Kidney (tissue), 14 donors: Measurements from ENCODE around the gene RNASEH2A. TPM values are rescaled to one million over a fixed set of nuclear protein-coding genes. Genes with fewer than 3 reads are reported as not detected.

Source experiments
- DNase-seq, 5 donors: peaks; one replicate each; pipeline ENCODE4 v3.0.0-alpha.2; 2013 to 2020
- FAIRE-seq: peaks from 2 replicates; lab custom pipeline; 2012; peaks lifted over from hg19 to GRCh38; lab: Jason Lieb, UNC
- H3K27ac ChIP-seq, 2 donors: one replicate each; pipeline ENCODE4 v1.7.0; 2013; ENCODE audit warnings: low read depth in 2 of 2, low read length in 2 of 2, inconsistent platforms in 1 of 2
- H3K27me3 ChIP-seq: one replicate; pipeline ENCODE4 v1.7.1; 2013; ENCODE audit warnings: low read length, inconsistent platforms; ENCODE audit not compliant: control insufficient read depth, insufficient read depth
- H3K36me3 ChIP-seq, 3 donors: one replicate each; pipeline versions ENCODE4 v1.7.0 to v1.7.1; 2013; ENCODE audit warnings: low read length in 3 of 3, control low read depth in 1 of 3, inconsistent platforms in 1 of 3; ENCODE audit not compliant: insufficient read depth in 3 of 3, control insufficient read depth in 2 of 3
- H3K4me1 ChIP-seq, 3 donors: one replicate each; pipeline versions ENCODE4 v1.7.0 to v1.7.1; 2013; ENCODE audit warnings: low read length in 3 of 3, inconsistent platforms in 1 of 3, low read depth in 1 of 3; ENCODE audit not compliant: control insufficient read depth in 2 of 3, insufficient read depth in 2 of 3
- H3K4me3 ChIP-seq, 3 donors: one replicate each; pipeline versions ENCODE4 v1.7.0 to v1.8.1; 2013; ENCODE audit warnings: low read length in 3 of 3, control low read depth in 1 of 3, inconsistent platforms in 1 of 3
- H3K9ac ChIP-seq, 3 donors: one replicate each; pipeline versions ENCODE4 v1.7.0 to v1.7.1; 2013; ENCODE audit warnings: low read length in 3 of 3, control low read depth in 1 of 3, inconsistent platforms in 1 of 3
- H3K9me3 ChIP-seq, 3 donors: one replicate each; pipeline versions ENCODE4 v1.7.0 to v1.7.1; 2013; ENCODE audit warnings: low read length in 3 of 3, control low read depth in 1 of 3, inconsistent platforms in 1 of 3; ENCODE audit not compliant: control insufficient read depth in 2 of 3, insufficient read depth in 1 of 3
- intact Hi-C: fragments of 100-400 bp; cut with DNase I; formaldehyde crosslinking; loops from one replicate; pipeline ENCODE4 v1.11.1; 2022
- polyA plus RNA-seq: library from polyadenylated mRNA; stranded (reverse); fragments of 350-450 nt; fragmentation: Illumina TruSeq; extraction: RNeasy Lipid Tissue Mini Kit (QIAGEN cat#74804); gene quantifications from one replicate; pipeline ENCODE4 v1.2.3, GENCODE V29; 2014; ENCODE audit warnings: low read depth, low replicate concordance; ENCODE audit not compliant: insufficient read depth
- total RNA-seq: library from RNA; stranded (reverse); fragmentation: NEBNext Ultra II Directional; extraction: Animal tissue kit (Norgen Biotek cat#: 25700); gene quantifications from one replicate; pipeline ENCODE4 v1.2.1, GENCODE V29; 2021
- TF ChIP-seq, protein P1 (sequence below): IDR thresholded peaks from 3 replicates; pipeline ENCODE4 v1.5.1; 2012; ENCODE audit warnings: mild to moderate bottlenecking, moderate library complexity, borderline replicate concordance; ENCODE audit not compliant: insufficient read depth; ENCODE audit errors: extremely low read depth
- donor health status: control.
- donor health status: control.
- donor health status: control.
- donor health status: control.
- donor health status: control.
- donor health status: DM: yes; HTN: yes; CAD: no.
- donor health status: Normal renal cell carcinoma (clear cell type).

RNASEH2A gene
- total and polyA plus RNA-seq, 2 donors from 2014 or later, result 1.3 to 7.9 TPM

- Histone ChIP-seq H3K27me3 (no peaks in the 10 kb centered on the region), H3K4me3 (peak overlapping the region in 1 of 3 donors; percentile 93), H3K27ac (no peak overlapping the region), H3K9me3 (no peaks in the 10 kb centered on the region), H3K9ac (peak overlapping the region in 1 of 3 donors; percentile 91), H3K36me3 (peaks cover 0 to 10% (median 2%) of the 10 kb centered on the region in 3 donors), H3K4me1 (peaks cover 0 to 23% (median 10%) of the 10 kb centered on the region in 3 donors)
- DNase-seq (no peak), FAIRE-seq (no peak)
- TF ChIP-seq, protein P1, sequence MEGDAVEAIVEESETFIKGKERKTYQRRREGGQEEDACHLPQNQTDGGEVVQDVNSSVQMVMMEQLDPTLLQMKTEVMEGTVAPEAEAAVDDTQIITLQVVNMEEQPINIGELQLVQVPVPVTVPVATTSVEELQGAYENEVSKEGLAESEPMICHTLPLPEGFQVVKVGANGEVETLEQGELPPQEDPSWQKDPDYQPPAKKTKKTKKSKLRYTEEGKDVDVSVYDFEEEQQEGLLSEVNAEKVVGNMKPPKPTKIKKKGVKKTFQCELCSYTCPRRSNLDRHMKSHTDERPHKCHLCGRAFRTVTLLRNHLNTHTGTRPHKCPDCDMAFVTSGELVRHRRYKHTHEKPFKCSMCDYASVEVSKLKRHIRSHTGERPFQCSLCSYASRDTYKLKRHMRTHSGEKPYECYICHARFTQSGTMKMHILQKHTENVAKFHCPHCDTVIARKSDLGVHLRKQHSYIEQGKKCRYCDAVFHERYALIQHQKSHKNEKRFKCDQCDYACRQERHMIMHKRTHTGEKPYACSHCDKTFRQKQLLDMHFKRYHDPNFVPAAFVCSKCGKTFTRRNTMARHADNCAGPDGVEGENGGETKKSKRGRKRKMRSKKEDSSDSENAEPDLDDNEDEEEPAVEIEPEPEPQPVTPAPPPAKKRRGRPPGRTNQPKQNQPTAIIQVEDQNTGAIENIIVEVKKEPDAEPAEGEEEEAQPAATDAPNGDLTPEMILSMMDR, result no peak
- intact Hi-C loops, result loop anchor here (10.0 kb wide), 1 partner anchor 125 kb away; no protein-coding TSS in a partner anchor
Observed at GRCh38 chr19:12799742-12800465, 6.5 kb upstream of the RNASEH2A start.

- H3K9me3 ChIP-seq, result no peaks in the 10 kb centered on the region
- TF ChIP-seq, protein P1, result no peak
- intact Hi-C loops, result no loop called here
- FAIRE-seq, result no peak
- H3K27me3 ChIP-seq, result no peaks in the 10 kb centered on the region
- H3K9ac ChIP-seq, result peak overlapping the region in 2 of 3 donors; percentile 91 to 98
- H3K36me3 ChIP-seq, result peaks cover 0 to 10% (median 2%) of the 10 kb centered on the region in 3 donors
- H3K4me3 ChIP-seq, result peak overlapping the region; percentile 78 to 93 (median 90)
- no peak for DNase-seq
- peaks cover 0 to 23% (median 10%) of the 10 kb centered on the region in 3 donors for H3K4me1 ChIP-seq
- H3K27ac ChIP-seq, result no peak overlapping the region
Observed at GRCh38 chr19:12800466-12800770, 6.0 kb upstream of the RNASEH2A start.

GRCh38 chr19:12800923-12801465 lies 5.4 kb upstream of the RNASEH2A start:
- H3K9ac ChIP-seq, result peak overlapping the region; percentile 69 to 98 (median 91)
- peaks cover 0 to 21% (median 10%) of the 10 kb centered on the region in 3 donors for H3K4me1 ChIP-seq
- intact Hi-C loops, result no loop called here
- no peaks in the 10 kb centered on the region for H3K27me3 ChIP-seq
- no peaks in the 10 kb centered on the region for H3K9me3 ChIP-seq
- FAIRE-seq, result no peak
- TF ChIP-seq, protein P1, result no peak
- DNase-seq, result peak in 4 of 5 donors; percentile 38 to 77 (median 65)
- peak overlapping the region; percentile 80 to 87 for H3K27ac ChIP-seq
- peak overlapping the region; percentile 78 to 93 (median 90) for H3K4me3 ChIP-seq
- peaks cover 0 to 10% (median 2%) of the 10 kb centered on the region in 3 donors for H3K36me3 ChIP-seq
